Measurements from ENCODE around the gene GADL1.

- no peak for TF ChIP-seq POLR2A (IDR thresholded peaks at IDR 0.05)
- TF ChIP-seq, protein P1, sequence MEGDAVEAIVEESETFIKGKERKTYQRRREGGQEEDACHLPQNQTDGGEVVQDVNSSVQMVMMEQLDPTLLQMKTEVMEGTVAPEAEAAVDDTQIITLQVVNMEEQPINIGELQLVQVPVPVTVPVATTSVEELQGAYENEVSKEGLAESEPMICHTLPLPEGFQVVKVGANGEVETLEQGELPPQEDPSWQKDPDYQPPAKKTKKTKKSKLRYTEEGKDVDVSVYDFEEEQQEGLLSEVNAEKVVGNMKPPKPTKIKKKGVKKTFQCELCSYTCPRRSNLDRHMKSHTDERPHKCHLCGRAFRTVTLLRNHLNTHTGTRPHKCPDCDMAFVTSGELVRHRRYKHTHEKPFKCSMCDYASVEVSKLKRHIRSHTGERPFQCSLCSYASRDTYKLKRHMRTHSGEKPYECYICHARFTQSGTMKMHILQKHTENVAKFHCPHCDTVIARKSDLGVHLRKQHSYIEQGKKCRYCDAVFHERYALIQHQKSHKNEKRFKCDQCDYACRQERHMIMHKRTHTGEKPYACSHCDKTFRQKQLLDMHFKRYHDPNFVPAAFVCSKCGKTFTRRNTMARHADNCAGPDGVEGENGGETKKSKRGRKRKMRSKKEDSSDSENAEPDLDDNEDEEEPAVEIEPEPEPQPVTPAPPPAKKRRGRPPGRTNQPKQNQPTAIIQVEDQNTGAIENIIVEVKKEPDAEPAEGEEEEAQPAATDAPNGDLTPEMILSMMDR (IDR thresholded peaks at IDR 0.05): no peak
Observed at GRCh38 chr3:30826531-30826942, 67.9 kb downstream of the GADL1 start.
